PC-3 (cell line): ENCODE data around the gene SLC35F1.

Experiments
- CTCF ChIP-seq: fragments of 300-600 bp; sonication (generic); conservative IDR thresholded peaks from 2 replicates; pipeline ENCODE4 v1.5.1; 2017; ENCODE audit warnings: antibody characterized with exemption, low read depth, mild to moderate bottlenecking, low read length
- EZH2 ChIP-seq: fragments of 300-600 bp; sonication (generic); IDR thresholded peaks from one replicate; pipeline ENCODE4 v1.6.1; 2017; ENCODE audit warnings: antibody characterized with exemption, mild to moderate bottlenecking, low read length; ENCODE audit not compliant: unreplicated experiment
- EZH2phosphoT487 ChIP-seq: fragments of 300-600 bp; sonication (generic); IDR thresholded peaks from 2 replicates; pipeline ENCODE4 v1.6.1; 2018; ENCODE audit warnings: mild to moderate bottlenecking, antibody characterized with exemption, low read length, borderline replicate concordance

DNA sequence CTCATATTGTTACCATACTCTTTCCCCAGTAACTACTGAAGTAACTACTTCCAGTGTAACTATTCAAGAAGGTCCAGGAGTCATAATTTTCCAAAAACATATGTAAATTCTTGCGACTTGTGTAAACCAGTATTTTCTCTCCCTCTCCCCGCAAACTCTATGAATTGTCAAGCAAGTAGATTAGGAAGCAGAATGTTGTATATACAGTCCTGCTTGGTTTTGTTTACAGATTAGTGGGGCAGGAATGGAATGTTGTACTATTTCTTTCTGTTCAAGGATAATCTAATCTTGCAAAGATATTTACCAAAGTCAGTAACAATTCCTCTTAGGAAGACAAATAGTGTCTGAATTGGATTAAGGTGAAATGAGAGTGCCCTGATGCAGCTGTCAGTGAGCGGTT lies 406.1 kb downstream of the SLC35F1 start:
- TF ChIP-seq CTCF (no peak), EZH2phosphoT487 (no peak), EZH2 (no peak)
